Esophagus muscularis mucosa (tissue), 3 donors: ENCODE results near the gene OCLN.

Experiments
- CTCF ChIP-seq, 3 experiments: fragments of 200-600 bp in 2 of 3; fragments of 450-650 bp in 1 of 3; sonication (generic) in 2 of 3; IDR thresholded peaks; one replicate each; pipeline ENCODE4 v1.5.1; 2017 to 2019; ENCODE audit warnings: antibody characterized with exemption in 3 of 3, mild to moderate bottlenecking in 2 of 3, moderate library complexity in 1 of 3
- POLR2A ChIP-seq: fragments of 450-650 bp; IDR thresholded peaks from one replicate; pipeline ENCODE4 v1.6.1; 2017; ENCODE audit warnings: antibody characterized with exemption, moderate library complexity, mild to moderate bottlenecking, low read depth
- POLR2AphosphoS5 ChIP-seq, 2 donors: sonication (generic); formaldehyde crosslinking; IDR thresholded peaks; one replicate each; pipeline ENCODE4 v1.6.1; 2017; ENCODE audit warnings: antibody characterized with exemption in 2 of 2

DNA sequence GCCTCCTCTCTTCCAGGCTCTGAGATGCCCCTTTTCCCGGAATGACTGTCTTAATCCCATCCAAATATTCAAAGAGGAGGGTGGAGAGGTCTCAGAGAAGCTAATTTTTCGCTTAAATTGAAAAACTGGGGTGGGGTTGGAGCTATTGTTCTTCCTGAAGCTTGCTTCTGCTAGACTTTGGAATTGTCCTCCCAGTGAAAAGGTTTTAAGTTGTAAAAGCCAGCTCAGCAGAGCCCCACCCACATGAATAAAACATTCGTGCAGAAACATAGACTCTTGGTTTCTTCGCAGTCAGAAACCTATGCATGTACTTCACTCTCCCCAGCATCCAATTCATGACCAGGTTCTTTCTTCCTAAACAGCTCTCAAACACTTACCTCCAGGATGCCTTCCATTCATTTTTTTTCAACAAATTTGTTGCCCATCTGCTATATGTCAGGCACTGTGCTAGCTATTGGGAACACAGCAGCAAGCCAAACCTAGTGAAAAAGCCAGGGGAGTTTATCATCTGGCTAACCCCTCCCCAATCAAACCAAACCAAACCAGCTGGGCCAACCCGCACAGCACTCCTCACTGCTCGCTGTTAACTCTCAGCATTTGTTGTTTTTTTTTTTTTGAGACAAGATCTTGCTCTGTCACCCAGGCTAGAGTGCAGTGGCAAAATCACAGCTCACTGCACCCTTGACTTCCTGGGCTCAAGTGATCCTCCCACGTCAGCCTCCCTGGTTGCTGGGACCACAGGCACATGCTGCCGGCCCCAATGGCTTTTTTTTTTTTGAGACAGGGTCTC is 37.9 kb upstream of the OCLN start:
- TF ChIP-seq POLR2A, result no peak
- TF ChIP-seq CTCF (IDR thresholded peaks at IDR 0.05), result no peak
- no peak for TF ChIP-seq POLR2AphosphoS5 (IDR thresholded peaks at IDR 0.05)
